HEK293 (cell line): ENCODE results near the gene TGFB1.

Experiments
- ZNF350 ChIP-seq: fragments of 450-650 bp; formaldehyde crosslinking; IDR thresholded peaks from 2 replicates; pipeline ENCODE4 v1.5.0; 2017; ENCODE audit warnings: missing biosample characterization, mild to moderate bottlenecking, missing genetic modification characterization
- TF ChIP-seq, protein P1 (sequence below): fragments of 450-650 bp; formaldehyde crosslinking; IDR thresholded peaks from 2 replicates; pipeline ENCODE4 v1.5.1; 2016; ENCODE audit warnings: missing biosample characterization, missing genetic modification characterization

DNA sequence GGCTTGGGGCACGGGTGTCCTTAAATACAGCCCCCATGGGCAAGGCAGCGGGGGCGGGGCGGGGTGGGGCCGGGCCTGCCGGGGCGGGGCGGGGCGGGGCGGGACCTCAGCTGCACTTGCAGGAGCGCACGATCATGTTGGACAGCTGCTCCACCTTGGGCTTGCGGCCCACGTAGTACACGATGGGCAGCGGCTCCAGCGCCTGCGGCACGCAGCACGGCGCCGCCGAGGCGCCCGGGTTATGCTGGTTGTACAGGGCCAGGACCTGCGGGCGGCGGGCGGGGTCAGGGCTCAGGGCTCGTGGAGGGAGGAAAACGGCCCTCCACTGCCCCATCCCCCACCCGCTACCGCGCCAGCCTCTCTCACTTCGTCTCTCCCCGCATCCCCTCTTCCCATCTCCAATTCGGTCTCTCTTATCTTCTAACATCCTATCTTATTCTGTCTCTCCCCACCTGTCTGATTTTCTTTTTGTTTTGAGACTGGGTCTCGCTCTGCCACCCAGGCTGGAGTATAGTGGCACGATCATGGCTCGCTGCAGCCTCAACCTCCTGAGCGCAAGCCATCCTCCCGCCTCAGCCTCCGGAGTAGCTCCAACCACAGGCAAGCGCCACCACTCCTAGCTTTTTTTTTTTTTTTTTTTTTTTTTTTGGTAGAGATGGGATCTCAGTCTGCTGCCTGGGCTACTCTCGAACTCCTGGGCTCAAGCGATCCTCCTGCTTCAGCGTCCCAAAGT is 22.6 kb downstream of the TGFB1 start:
- TF ChIP-seq ZNF350, result no peak
- TF ChIP-seq, protein P1, sequence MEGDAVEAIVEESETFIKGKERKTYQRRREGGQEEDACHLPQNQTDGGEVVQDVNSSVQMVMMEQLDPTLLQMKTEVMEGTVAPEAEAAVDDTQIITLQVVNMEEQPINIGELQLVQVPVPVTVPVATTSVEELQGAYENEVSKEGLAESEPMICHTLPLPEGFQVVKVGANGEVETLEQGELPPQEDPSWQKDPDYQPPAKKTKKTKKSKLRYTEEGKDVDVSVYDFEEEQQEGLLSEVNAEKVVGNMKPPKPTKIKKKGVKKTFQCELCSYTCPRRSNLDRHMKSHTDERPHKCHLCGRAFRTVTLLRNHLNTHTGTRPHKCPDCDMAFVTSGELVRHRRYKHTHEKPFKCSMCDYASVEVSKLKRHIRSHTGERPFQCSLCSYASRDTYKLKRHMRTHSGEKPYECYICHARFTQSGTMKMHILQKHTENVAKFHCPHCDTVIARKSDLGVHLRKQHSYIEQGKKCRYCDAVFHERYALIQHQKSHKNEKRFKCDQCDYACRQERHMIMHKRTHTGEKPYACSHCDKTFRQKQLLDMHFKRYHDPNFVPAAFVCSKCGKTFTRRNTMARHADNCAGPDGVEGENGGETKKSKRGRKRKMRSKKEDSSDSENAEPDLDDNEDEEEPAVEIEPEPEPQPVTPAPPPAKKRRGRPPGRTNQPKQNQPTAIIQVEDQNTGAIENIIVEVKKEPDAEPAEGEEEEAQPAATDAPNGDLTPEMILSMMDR (tag by site-specific recombination), result no peak
